Suprapubic skin (tissue), 3 donors: ENCODE data around the gene CNOT1.

ENCODE experiments used
- CTCF ChIP-seq, 2 donors: fragments of 200-600 bp in 1 of 2; fragments of 450-650 bp in 1 of 2; sonication (generic) in 1 of 2; IDR thresholded peaks; one replicate each; pipeline ENCODE4 v1.5.1; 2016 to 2019; ENCODE audit warnings: antibody characterized with exemption in 2 of 2, mild to moderate bottlenecking in 1 of 2, moderate library complexity in 1 of 2
- EP300 ChIP-seq: sonication (generic); formaldehyde crosslinking; IDR thresholded peaks from one replicate; pipeline ENCODE4 v1.6.1; 2017; ENCODE audit warnings: antibody characterized with exemption
- POLR2A ChIP-seq, 2 donors: fragments of 450-650 bp; IDR thresholded peaks; one replicate each; pipeline ENCODE4 v1.6.1; 2017; ENCODE audit warnings: antibody characterized with exemption in 2 of 2, mild to moderate bottlenecking in 2 of 2, moderate library complexity in 2 of 2

GRCh38 chr16:58678269-58678668 is 48.6 kb upstream of the CNOT1 start:
- no peak for TF ChIP-seq POLR2A (IDR thresholded peaks at IDR 0.05)
- no peak for TF ChIP-seq CTCF (IDR thresholded peaks at IDR 0.05)
- TF ChIP-seq EP300 = no peak
